ENCODE measurements around the gene OLFML3.

OLFML3 gene

GRCh38 chr1:113950908-113951307, 28.4 kb upstream of the OLFML3 start:
- DNase-seq: no peak

DNA sequence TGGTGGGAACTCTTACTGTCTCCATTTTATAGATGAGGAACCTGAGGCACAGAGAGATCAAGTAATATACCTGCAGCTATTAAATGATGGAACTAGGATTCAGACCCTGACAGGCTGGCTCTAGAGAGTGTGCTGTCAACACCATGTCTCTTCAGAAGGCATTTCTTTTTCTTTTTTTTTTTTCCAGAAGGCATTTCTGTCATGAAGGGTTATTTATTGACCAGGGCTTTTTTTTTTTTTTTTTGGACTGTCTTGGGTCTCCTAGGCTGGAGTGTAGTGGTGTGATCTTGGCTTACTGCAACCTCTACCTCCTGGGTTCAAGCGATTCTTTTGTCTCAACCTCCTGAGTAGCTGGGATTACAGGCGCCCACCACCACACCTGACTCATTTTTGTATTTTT, 27.6 kb upstream of the OLFML3 start:
- no peak for DNase-seq

DNA sequence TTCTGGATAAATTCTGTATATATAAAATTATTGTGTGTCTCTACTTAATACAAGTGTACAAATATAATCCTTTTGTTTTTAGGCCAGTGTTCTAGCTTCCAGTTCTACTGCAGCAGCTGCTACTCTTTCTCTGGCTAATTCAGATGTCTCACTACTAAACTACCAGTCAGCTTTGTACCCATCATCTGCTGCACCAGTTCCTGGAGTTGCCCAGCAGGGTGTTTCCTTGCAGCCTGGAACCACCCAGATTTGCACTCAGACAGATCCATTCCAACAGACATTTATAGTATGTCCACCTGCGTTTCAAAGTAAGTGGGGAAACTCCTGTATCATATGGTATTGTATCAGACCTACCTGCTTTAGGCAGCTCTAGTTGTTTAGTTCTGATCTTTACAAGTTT, 21.3 kb upstream of the OLFML3 start:
- no peak for DNase-seq

DNA sequence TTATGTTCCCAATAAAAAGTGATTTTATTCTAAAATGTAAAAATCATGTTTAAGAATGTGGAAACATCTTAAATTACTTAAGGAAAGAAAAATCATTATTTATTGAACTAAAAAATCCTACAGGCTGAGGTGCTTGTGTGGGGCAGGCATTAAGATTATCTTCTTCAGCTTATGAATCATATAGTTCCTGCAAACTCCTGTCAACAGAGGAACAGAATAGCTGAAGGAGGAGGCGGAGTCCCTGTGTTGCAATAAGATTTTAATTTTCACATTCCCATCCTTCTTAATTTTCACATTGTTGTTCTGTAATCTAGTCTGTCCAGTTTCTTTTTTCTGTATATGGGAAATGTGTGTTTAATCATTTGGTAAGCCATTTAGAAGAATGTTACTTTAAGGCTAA, 20.6 kb upstream of the OLFML3 start:
- DNase-seq: no peak

- peak; percentile 41 for DNase-seq
These were observed 15.9 kb upstream of the OLFML3 start for GRCh38 chr1:113963281-113963906.

GRCh38 chr1:113965703-113966412, 13.4 kb upstream of the OLFML3 start:
- DNase-seq: no peak

DNA sequence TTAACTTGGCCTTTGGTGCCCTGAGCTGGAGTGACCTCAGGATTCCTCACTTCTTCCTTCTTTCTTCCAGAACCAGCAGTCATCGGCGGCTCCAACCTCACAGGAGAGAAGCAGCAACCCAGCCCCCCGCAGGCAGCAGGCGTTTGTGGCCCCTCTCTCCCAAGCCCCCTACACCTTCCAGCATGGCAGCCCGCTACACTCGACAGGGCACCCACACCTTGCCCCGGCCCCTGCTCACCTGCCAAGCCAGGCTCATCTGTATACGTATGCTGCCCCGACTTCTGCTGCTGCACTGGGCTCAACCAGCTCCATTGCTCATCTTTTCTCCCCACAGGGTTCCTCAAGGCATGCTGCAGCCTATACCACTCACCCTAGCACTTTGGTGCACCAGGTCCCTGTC, 6.3 kb upstream of the OLFML3 start:
- DNase-seq: no peak

DNA sequence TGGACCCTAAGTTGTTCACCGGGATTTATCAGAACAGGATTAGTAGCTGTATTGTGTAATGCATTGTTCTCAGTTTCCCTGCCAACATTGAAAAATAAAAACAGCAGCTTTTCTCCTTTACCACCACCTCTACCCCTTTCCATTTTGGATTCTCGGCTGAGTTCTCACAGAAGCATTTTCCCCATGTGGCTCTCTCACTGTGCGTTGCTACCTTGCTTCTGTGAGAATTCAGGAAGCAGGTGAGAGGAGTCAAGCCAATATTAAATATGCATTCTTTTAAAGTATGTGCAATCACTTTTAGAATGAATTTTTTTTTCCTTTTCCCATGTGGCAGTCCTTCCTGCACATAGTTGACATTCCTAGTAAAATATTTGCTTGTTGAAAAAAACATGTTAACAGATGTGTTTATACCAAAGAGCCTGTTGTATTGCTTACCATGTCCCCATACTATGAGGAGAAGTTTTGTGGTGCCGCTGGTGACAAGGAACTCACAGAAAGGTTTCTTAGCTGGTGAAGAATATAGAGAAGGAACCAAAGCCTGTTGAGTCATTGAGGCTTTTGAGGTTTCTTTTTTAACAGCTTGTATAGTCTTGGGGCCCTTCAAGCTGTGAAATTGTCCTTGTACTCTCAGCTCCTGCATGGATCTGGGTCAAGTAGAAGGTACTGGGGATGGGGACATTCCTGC, 3.9 kb upstream of the OLFML3 start:
- peak; percentile 86 for DNase-seq

DNA sequence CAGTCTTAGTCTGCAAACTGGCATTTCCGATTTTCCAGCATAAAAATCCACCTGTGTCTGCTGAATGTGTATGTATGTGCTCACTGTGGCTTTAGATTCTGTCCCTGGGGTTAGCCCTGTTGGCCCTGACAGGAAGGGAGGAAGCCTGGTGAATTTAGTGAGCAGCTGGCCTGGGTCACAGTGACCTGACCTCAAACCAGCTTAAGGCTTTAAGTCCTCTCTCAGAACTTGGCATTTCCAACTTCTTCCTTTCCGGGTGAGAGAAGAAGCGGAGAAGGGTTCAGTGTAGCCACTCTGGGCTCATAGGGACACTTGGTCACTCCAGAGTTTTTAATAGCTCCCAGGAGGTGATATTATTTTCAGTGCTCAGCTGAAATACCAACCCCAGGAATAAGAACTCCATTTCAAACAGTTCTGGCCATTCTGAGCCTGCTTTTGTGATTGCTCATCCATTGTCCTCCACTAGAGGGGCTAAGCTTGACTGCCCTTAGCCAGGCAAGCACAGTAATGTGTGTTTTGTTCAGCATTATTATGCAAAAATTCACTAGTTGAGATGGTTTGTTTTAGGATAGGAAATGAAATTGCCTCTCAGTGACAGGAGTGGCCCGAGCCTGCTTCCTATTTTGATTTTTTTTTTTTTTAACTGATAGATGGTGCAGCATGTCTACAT, 2.5 kb upstream of the OLFML3 start:
- DNase-seq: peak; percentile 67

- DNase-seq: peak; percentile 42
These were observed 1.4 kb upstream of the OLFML3 start for GRCh38 chr1:113977906-113978305.

- DNase-seq: no peak
These were observed 836 bp downstream of the OLFML3 start for GRCh38 chr1:113980110-113980509.

- peak; percentile 62 for DNase-seq
These were observed 3.0 kb downstream of the OLFML3 start for GRCh38 chr1:113981962-113982931.

DNA sequence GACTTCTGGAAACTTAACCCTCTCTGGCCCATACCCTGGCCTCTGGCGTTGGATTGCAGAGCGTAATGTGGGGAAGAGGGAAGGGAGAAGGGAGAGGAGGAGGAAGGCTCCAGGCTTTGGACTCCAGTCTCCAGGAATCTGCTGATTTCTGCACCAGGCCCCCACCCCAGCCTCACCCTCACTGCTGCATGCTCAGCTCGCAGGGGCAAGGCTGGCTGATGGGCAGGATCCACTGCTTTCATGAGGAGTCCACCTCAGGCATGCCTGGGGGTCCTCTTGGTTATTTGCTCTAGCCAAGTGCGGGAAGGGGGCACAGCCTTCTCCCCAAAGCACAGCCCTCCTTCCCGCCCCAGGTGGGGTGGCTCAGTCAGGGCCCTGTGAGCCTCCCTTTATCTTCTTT, 3.7 kb downstream of the OLFML3 start:
- DNase-seq: no peak

GRCh38 chr1:113983391-113983790, 4.1 kb downstream of the OLFML3 start:
- no peak for DNase-seq

DNA sequence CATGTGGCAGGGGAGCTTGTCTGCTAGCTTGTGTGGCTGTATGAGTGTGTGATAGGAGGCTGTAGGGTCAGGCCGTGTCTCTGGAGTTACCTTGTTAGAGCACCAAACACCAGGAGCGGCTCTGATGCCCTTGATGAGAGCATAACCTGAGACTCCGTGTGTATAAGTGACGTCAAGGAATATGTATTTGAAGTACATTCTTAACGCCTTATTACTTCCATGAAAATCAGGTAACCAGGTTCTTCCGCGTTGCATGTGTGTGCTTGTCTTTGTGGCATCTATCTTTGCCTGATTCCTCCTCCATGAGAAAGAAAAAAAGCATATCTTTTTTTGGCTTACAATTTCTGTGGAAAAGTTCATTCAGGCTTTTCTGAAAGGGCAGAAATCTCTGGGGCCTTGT, 4.6 kb downstream of the OLFML3 start:
- DNase-seq: no peak

DNA sequence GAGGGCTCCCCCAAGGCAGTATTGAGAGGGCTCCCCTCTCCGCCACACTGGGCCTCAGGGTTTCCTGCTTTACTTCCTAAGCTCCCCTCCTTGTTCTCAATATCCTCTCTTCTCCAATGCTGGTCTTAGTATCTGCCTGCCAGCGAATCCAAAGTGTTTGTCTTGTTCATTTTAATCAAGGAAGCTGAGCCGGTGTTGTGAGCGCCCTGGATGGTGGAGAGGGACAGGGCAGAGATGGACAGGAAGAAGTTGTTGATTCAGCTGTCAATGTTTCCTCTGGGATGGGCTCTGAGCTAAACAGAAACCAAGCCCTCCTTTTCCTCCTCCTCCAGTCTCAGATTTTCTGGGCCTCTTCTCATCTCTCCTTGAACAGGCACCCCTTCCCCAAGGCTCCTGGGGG, 5.4 kb downstream of the OLFML3 start:
- DNase-seq: no peak

- DNase-seq: no peak
These were observed 7.5 kb downstream of the OLFML3 start for GRCh38 chr1:113986802-113987201.

GRCh38 chr1:113987259-113987658, 8.0 kb downstream of the OLFML3 start:
- DNase-seq: no peak

DNA sequence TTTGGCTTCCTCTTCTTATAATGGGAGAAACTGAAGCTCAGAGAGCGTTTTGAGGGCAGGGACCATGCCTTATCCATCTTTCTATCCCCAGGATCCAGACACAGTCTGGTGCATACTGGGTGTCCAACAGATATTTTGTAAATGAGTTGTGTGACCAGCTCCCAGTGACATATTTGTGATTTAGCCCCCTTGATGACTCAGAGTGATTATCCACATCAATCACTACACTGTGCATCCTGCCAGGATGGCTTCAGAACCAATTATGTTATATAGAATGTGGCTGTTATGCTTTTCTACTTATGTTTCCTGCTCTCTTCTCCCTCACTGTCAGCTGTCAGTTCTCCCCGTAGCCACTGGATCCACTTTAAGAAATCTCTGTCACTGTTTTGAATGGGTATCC, 11.3 kb downstream of the OLFML3 start:
- no peak for DNase-seq

- DNase-seq: no peak
These were observed 11.7 kb downstream of the OLFML3 start for GRCh38 chr1:113990961-113991360.

DNA sequence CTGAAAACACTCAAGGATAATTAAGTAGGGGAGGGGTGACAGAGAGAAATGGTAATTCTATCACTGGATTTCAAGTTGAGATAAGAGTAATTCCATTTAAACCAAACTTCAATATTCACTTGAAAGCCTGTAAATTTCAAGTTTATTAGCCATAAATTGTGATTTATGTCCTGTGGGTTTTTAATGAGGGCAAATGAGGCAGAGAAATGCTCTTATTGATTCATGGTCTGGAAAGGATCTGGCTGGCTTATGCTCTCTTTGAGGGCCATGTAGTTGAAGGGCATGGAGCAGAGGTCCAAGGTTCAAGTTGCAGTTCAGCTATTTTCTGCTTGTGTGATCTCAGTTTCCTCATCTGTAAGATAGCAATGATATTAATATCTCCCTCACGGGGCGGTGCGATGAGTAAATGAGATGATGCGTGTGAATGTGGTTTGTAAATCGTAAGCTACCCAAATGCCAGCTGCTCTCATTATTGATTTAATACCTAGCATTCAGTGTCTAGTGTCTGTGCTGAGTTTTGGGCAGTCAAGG, 12.3 kb downstream of the OLFML3 start:
- no peak for DNase-seq

GRCh38 chr1:113993072-113993471, 13.8 kb downstream of the OLFML3 start:
- DNase-seq: no peak

Data from hematopoietic multipotent progenitor cell treated with erythropoietin and hydrocortisone succinate and interleukin-3 and kit ligand, for 4 days (in vitro differentiated cells).